K562 (cell line): ENCODE results near the gene CCDC88C.

Source experiments
- CEBPB ChIP-seq: fragments of 450-650 bp; IDR thresholded peaks from 2 replicates; pipeline ENCODE4 v1.6.1; 2016; ENCODE audit warnings: missing genetic modification characterization, missing compliant biosample characterization
- NR3C1 ChIP-seq: sonication (generic); formaldehyde crosslinking; IDR thresholded peaks from 2 replicates; pipeline ENCODE4 v1.8.1; 2022; ENCODE audit warnings: missing genetic modification reagents
- RCOR1 ChIP-seq, 2 experiments: IDR thresholded peaks; 2 replicates each; pipeline ENCODE4 v1.6.1; 2012; ENCODE audit warnings: low read depth in 2 of 2, low read length in 2 of 2, borderline replicate concordance in 1 of 2, improper control_type of control experiment in 1 of 2
- SMARCC2 ChIP-seq: fragments of 450-650 bp; IDR thresholded peaks from 2 replicates; pipeline ENCODE4 v1.6.1; 2017; ENCODE audit warnings: antibody characterized with exemption, moderate library complexity, mild to moderate bottlenecking, low read depth
- ZNF79 ChIP-seq: fragments of 250-450 bp; sonication (Bioruptor Pico); IDR thresholded peaks from 2 replicates; pipeline ENCODE4 v1.4.0; 2020; ENCODE audit warnings: low read depth, mild to moderate bottlenecking, moderate library complexity
- TF ChIP-seq, protein P1 (sequence below): sonication (generic); formaldehyde crosslinking; IDR thresholded peaks from 2 replicates; pipeline ENCODE4 v1.8.0; 2023; ENCODE audit warnings: mild to moderate bottlenecking, missing genetic modification reagents
- TF ChIP-seq, protein P2 (sequence below): fragments of 200-600 bp; sonication (generic); IDR thresholded peaks from one replicate; pipeline ENCODE4 v1.6.1; 2012; ENCODE audit warnings: mild to moderate bottlenecking, low read depth, low read length, inconsistent platforms
- TF ChIP-seq, protein P3 (sequence below): sonication (generic); formaldehyde crosslinking; IDR thresholded peaks from 2 replicates; pipeline ENCODE4 v1.8.1; 2022; ENCODE audit warnings: missing genetic modification reagents

DNA sequence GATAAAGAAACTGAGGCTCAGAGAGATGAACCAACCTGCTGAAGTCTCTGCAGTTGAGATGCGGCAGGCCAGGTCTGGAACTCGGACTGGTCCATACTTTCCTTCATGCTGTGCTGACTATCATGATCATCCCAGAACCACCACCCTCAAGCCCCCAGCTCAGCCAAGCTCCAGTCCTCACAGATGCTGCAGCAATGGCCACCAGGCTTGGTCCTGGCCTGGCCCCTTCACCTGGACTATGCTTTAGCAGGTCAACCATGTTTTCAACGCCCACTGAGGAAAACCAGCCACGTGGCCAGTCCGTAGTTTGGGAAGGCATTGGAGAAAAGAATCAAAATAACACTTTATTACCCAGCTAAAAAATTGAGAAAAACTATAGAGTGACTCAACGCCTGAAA is 174.5 kb downstream of the CCDC88C start:
- TF ChIP-seq, protein P1, sequence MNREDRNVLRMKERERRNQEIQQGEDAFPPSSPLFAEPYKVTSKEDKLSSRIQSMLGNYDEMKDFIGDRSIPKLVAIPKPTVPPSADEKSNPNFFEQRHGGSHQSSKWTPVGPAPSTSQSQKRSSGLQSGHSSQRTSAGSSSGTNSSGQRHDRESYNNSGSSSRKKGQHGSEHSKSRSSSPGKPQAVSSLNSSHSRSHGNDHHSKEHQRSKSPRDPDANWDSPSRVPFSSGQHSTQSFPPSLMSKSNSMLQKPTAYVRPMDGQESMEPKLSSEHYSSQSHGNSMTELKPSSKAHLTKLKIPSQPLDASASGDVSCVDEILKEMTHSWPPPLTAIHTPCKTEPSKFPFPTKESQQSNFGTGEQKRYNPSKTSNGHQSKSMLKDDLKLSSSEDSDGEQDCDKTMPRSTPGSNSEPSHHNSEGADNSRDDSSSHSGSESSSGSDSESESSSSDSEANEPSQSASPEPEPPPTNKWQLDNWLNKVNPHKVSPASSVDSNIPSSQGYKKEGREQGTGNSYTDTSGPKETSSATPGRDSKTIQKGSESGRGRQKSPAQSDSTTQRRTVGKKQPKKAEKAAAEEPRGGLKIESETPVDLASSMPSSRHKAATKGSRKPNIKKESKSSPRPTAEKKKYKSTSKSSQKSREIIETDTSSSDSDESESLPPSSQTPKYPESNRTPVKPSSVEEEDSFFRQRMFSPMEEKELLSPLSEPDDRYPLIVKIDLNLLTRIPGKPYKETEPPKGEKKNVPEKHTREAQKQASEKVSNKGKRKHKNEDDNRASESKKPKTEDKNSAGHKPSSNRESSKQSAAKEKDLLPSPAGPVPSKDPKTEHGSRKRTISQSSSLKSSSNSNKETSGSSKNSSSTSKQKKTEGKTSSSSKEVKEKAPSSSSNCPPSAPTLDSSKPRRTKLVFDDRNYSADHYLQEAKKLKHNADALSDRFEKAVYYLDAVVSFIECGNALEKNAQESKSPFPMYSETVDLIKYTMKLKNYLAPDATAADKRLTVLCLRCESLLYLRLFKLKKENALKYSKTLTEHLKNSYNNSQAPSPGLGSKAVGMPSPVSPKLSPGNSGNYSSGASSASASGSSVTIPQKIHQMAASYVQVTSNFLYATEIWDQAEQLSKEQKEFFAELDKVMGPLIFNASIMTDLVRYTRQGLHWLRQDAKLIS (CRISPR knock-in tag): no peak
- TF ChIP-seq SMARCC2: no peak
- TF ChIP-seq, protein P2, sequence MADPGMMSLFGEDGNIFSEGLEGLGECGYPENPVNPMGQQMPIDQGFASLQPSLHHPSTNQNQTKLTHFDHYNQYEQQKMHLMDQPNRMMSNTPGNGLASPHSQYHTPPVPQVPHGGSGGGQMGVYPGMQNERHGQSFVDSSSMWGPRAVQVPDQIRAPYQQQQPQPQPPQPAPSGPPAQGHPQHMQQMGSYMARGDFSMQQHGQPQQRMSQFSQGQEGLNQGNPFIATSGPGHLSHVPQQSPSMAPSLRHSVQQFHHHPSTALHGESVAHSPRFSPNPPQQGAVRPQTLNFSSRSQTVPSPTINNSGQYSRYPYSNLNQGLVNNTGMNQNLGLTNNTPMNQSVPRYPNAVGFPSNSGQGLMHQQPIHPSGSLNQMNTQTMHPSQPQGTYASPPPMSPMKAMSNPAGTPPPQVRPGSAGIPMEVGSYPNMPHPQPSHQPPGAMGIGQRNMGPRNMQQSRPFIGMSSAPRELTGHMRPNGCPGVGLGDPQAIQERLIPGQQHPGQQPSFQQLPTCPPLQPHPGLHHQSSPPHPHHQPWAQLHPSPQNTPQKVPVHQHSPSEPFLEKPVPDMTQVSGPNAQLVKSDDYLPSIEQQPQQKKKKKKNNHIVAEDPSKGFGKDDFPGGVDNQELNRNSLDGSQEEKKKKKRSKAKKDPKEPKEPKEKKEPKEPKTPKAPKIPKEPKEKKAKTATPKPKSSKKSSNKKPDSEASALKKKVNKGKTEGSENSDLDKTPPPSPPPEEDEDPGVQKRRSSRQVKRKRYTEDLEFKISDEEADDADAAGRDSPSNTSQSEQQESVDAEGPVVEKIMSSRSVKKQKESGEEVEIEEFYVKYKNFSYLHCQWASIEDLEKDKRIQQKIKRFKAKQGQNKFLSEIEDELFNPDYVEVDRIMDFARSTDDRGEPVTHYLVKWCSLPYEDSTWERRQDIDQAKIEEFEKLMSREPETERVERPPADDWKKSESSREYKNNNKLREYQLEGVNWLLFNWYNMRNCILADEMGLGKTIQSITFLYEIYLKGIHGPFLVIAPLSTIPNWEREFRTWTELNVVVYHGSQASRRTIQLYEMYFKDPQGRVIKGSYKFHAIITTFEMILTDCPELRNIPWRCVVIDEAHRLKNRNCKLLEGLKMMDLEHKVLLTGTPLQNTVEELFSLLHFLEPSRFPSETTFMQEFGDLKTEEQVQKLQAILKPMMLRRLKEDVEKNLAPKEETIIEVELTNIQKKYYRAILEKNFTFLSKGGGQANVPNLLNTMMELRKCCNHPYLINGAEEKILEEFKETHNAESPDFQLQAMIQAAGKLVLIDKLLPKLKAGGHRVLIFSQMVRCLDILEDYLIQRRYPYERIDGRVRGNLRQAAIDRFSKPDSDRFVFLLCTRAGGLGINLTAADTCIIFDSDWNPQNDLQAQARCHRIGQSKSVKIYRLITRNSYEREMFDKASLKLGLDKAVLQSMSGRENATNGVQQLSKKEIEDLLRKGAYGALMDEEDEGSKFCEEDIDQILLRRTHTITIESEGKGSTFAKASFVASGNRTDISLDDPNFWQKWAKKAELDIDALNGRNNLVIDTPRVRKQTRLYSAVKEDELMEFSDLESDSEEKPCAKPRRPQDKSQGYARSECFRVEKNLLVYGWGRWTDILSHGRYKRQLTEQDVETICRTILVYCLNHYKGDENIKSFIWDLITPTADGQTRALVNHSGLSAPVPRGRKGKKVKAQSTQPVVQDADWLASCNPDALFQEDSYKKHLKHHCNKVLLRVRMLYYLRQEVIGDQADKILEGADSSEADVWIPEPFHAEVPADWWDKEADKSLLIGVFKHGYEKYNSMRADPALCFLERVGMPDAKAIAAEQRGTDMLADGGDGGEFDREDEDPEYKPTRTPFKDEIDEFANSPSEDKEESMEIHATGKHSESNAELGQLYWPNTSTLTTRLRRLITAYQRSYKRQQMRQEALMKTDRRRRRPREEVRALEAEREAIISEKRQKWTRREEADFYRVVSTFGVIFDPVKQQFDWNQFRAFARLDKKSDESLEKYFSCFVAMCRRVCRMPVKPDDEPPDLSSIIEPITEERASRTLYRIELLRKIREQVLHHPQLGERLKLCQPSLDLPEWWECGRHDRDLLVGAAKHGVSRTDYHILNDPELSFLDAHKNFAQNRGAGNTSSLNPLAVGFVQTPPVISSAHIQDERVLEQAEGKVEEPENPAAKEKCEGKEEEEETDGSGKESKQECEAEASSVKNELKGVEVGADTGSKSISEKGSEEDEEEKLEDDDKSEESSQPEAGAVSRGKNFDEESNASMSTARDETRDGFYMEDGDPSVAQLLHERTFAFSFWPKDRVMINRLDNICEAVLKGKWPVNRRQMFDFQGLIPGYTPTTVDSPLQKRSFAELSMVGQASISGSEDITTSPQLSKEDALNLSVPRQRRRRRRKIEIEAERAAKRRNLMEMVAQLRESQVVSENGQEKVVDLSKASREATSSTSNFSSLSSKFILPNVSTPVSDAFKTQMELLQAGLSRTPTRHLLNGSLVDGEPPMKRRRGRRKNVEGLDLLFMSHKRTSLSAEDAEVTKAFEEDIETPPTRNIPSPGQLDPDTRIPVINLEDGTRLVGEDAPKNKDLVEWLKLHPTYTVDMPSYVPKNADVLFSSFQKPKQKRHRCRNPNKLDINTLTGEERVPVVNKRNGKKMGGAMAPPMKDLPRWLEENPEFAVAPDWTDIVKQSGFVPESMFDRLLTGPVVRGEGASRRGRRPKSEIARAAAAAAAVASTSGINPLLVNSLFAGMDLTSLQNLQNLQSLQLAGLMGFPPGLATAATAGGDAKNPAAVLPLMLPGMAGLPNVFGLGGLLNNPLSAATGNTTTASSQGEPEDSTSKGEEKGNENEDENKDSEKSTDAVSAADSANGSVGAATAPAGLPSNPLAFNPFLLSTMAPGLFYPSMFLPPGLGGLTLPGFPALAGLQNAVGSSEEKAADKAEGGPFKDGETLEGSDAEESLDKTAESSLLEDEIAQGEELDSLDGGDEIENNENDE: no peak
- TF ChIP-seq RCOR1 (IDR thresholded peaks at IDR 0.05; ENCODE audit: borderline replicate concordance in 1 of 2, low read depth in 2 of 2, low read length in 2 of 2): no peak
- no peak for TF ChIP-seq ZNF79 (CRISPR knock-in tag)
- TF ChIP-seq CEBPB (tag): no peak
- TF ChIP-seq, protein P3, sequence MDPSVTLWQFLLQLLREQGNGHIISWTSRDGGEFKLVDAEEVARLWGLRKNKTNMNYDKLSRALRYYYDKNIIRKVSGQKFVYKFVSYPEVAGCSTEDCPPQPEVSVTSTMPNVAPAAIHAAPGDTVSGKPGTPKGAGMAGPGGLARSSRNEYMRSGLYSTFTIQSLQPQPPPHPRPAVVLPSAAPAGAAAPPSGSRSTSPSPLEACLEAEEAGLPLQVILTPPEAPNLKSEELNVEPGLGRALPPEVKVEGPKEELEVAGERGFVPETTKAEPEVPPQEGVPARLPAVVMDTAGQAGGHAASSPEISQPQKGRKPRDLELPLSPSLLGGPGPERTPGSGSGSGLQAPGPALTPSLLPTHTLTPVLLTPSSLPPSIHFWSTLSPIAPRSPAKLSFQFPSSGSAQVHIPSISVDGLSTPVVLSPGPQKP (CRISPR knock-in tag): no peak
- TF ChIP-seq NR3C1: no peak
